ENCODE results near the gene MX2.

DNA sequence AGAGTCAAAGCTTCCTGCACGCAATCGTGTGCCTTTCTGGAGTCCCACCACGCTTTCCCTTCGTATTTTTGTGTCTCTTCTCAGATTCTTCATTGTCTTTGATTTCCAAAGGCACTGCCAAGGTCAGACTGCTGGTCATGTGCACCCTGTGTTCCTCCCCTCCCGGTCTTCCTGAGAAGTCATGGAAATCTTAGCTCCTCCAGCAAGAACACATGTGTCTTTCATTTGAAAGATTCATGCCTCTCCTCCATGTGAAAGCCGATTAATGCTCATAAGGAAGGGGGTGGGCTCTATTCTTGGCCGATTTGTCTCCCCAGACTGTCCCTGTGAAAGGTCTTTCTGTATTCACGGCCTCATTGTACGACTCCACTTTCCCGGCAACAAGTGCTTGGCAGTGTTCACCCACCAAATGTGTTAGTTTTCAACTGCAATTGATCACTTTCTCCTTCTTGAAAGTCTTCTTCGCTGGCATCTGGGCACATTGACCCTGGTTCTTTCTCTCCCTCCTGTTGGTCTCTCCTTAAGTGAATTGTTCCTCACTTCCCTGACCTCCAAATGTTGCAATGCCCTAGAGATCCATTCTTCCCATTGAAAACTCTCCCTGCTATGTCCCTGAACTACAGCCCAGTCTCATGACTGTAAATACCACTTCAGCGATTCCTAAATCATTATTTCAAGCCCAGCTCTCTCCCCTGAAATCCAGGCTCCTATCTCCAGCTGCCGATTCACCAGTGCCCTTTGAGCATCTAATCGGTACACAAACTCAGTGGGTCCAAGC, 25.4 kb downstream of the MX2 start:
- TF ChIP-seq, protein P1, sequence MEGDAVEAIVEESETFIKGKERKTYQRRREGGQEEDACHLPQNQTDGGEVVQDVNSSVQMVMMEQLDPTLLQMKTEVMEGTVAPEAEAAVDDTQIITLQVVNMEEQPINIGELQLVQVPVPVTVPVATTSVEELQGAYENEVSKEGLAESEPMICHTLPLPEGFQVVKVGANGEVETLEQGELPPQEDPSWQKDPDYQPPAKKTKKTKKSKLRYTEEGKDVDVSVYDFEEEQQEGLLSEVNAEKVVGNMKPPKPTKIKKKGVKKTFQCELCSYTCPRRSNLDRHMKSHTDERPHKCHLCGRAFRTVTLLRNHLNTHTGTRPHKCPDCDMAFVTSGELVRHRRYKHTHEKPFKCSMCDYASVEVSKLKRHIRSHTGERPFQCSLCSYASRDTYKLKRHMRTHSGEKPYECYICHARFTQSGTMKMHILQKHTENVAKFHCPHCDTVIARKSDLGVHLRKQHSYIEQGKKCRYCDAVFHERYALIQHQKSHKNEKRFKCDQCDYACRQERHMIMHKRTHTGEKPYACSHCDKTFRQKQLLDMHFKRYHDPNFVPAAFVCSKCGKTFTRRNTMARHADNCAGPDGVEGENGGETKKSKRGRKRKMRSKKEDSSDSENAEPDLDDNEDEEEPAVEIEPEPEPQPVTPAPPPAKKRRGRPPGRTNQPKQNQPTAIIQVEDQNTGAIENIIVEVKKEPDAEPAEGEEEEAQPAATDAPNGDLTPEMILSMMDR (IDR thresholded peaks at IDR 0.05), result no peak
- TF ChIP-seq POLR2AphosphoS5 (IDR thresholded peaks at IDR 0.05; ENCODE audit: low read depth, low read length) (no peak), REST (IDR thresholded peaks at IDR 0.05; ENCODE audit: insufficient read depth in 1 of 2, low read depth in 2 of 2, low read length in 1 of 2) (no peak), TCF7L2 (IDR thresholded peaks at IDR 0.05; ENCODE audit: low read depth, low read length) (no peak)
